ENCODE data around the gene ZNF845. TPM values are rescaled to one million over a fixed set of nuclear protein-coding genes. Genes with fewer than 3 reads are reported as not detected.
"Not testable (repeated sequence)": the region's sequence is repeated elsewhere in the genome, so short reads cannot be mapped to it uniquely, and the experiment has no call there.

Gene ZNF845
- total and polyA plus RNA-seq, 9 donors = 3.3 to 9.6 (median 5.8) TPM

DNA sequence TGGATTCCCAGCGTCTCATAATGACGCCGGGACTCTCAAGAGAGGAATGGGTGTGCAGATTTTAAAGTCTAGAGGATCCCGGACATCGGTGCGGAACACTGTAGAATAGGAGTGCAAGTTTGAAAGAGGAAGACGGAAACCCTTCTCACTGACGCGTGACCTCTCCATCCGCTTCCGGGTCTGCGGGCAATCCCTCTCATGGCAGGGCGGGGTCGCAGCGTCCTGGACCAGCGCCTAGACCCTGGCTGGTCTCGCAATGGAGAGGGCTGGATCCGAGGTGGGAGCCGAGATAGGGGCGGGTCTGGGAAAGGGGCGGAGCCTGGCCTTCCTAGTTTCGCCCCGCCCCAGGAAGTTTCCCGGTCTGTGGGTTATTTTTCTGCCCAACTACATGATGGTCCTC lies 4.6 kb upstream of the ZNF845 start:
- DNase-seq = peak; percentile 69
- Histone ChIP-seq H3K4me1 (ENCODE audit: control insufficient read depth, insufficient read depth, low read length) (peaks cover 2% of the 10 kb centered on the region), H3K27ac (ENCODE audit: low read length) (no peak overlapping the region), H3K9me3 (replicated peaks; ENCODE audit: control insufficient read depth, low read depth, low read length) (peaks cover 2% of the 10 kb centered on the region), H3K4me3 (ENCODE audit: low read length) (no peak overlapping the region), H3K36me3 (ENCODE audit: control insufficient read depth, insufficient read depth, low read length) (no peaks in the 10 kb centered on the region), H3K27me3 (ENCODE audit: control insufficient read depth, insufficient read depth, low read length) (peaks cover 4% of the 10 kb centered on the region)
- 22% methylated on average over 20 of the region's 24 CpGs for WGBS (ENCODE audit: insufficient coverage)

DNA sequence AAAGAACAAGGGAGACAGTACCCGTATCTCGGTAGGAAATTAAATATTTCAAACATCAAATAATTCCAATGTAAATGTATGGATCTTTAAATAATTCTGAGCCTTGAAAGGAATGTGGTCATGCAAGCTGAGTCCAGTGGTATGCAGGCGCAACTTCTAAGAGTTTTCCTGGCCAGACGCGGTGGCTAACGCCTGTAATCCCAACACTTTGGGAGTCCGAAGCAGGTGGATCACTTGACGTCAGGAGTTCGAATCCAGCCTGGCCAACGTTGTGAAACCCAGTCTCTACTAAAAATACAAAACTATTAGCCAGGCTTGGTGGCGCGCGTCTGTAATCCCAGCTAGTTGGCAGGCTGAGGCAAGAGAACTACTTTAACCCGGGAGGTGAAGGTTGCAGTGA lies 1.1 kb upstream of the ZNF845 start:
- H3K27me3 ChIP-seq (ENCODE audit: control insufficient read depth, insufficient read depth, low read length) = no peaks in the 10 kb centered on the region
- peak; percentile 4 for DNase-seq
- 88% methylated on average over 6 of the region's 14 CpGs for WGBS (ENCODE audit: insufficient coverage)
- H3K36me3 ChIP-seq (ENCODE audit: control insufficient read depth, insufficient read depth, low read length) = no peaks in the 10 kb centered on the region
- no peak overlapping the region for H3K4me3 ChIP-seq (ENCODE audit: low read length)
- no peak overlapping the region for H3K27ac ChIP-seq (ENCODE audit: low read length)
- peaks cover 2% of the 10 kb centered on the region for H3K4me1 ChIP-seq (ENCODE audit: control insufficient read depth, insufficient read depth, low read length)
- H3K9me3 ChIP-seq (replicated peaks; ENCODE audit: control insufficient read depth, low read depth, low read length) = peaks cover 2% of the 10 kb centered on the region

DNA sequence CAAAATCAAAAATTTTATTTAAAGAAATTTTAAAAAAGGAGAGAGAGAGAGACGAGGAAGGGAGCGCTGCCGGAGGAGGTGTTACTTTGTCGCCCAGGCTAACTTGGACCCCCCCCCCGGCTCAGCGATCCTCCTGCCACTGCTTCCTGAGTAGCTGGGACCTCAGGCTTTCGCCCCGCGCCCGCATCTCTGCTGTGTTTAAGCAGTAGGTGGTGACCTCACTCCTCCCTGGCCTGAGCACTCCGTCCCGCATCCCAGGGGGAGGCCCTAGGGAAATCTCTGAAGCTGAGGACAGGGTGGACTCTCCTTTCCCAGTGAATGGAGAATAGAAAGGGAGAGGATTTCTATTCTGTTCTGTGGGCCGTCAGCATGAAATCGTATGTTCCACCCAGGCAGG lies 485 bp upstream of the ZNF845 start:
- Histone ChIP-seq H3K9me3 (replicated peaks; ENCODE audit: control insufficient read depth, low read depth, low read length) (peaks cover 2% of the 10 kb centered on the region), H3K36me3 (ENCODE audit: control insufficient read depth, insufficient read depth, low read length) (peaks cover 3% of the 10 kb centered on the region), H3K27ac (ENCODE audit: low read length) (peak overlapping the region; percentile 87), H3K4me3 (ENCODE audit: low read length) (peak overlapping the region; percentile 89), H3K27me3 (ENCODE audit: control insufficient read depth, insufficient read depth, low read length) (no peaks in the 10 kb centered on the region), H3K4me1 (ENCODE audit: control insufficient read depth, insufficient read depth, low read length) (peaks cover 2% of the 10 kb centered on the region)
- no peak for DNase-seq
- 0% methylated on average over 2 of the region's 14 CpGs for WGBS (ENCODE audit: insufficient coverage)

DNA sequence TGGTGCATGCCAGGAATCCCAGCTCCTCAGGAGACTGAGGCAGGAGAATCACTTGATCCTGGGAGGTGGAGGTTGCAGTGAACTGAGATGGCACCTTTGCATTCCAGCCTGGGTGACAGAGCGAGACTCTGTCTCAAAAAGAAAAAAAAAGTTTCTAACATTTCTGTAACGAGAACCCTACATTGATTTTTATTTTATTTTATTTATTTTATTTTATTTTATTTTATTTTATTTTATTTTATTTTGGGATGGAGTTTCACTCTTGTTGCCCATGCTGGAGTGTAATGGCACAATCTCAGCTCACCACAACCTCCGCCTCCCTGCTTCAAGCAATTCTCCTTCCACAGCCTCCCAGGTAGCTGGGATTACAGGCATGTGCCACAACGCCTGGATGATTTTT lies 10.9 kb downstream of the ZNF845 start:
- Histone ChIP-seq H3K36me3 (ENCODE audit: control insufficient read depth, insufficient read depth, low read length) (peaks cover 58% of the 10 kb centered on the region), H3K9me3 (replicated peaks; ENCODE audit: control insufficient read depth, low read depth, low read length) (peaks cover 12% of the 10 kb centered on the region)
- not testable (repeated sequence) for H3K4me3 ChIP-seq (ENCODE audit: low read length); DNase-seq; H3K27me3 ChIP-seq (ENCODE audit: control insufficient read depth, insufficient read depth, low read length); H3K4me1 ChIP-seq (ENCODE audit: control insufficient read depth, insufficient read depth, low read length); H3K27ac ChIP-seq (ENCODE audit: low read length)
- no CpG with 5 or more reads among the region's 4 CpGs for WGBS (ENCODE audit: insufficient coverage)

DNA sequence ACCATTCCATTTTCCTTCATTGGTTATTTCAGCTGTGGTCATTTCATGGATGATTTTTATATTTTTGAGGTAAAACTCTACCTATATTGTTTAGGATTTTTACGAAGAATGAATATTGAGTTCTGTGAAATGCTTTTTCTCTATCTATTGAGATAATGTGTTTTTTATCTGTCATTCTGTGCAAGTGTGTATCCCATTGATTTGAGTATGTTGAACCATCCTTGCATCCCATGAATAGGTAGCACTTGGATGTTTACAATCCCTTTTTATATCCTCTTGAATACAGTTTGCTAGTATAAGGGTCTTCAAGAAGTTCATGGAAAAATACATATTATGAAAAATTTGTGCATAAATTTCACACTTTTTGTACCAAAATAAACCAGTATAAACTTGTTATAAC lies 22.2 kb downstream of the ZNF845 start:
- Histone ChIP-seq H3K4me1 (ENCODE audit: control insufficient read depth, insufficient read depth, low read length) (no peaks in the 10 kb centered on the region), H3K27me3 (ENCODE audit: control insufficient read depth, insufficient read depth, low read length) (no peaks in the 10 kb centered on the region), H3K4me3 (ENCODE audit: low read length) (no peak overlapping the region), H3K27ac (ENCODE audit: low read length) (no peak overlapping the region), H3K9me3 (replicated peaks; ENCODE audit: control insufficient read depth, low read depth, low read length) (peaks cover 53% of the 10 kb centered on the region), H3K36me3 (ENCODE audit: control insufficient read depth, insufficient read depth, low read length) (peaks cover 14% of the 10 kb centered on the region)
- no CpG with 5 or more reads among the region's 1 CpG for whole genome bisulfite sequencing (ENCODE audit: insufficient coverage)
- no peak for DNase-seq

GRCh38 chr19:53357821-53358581 lies 24.5 kb downstream of the ZNF845 start:
- Histone ChIP-seq H3K27ac (ENCODE audit: low read length) (no peak overlapping the region), H3K27me3 (ENCODE audit: control insufficient read depth, insufficient read depth, low read length) (no peaks in the 10 kb centered on the region), H3K4me1 (ENCODE audit: control insufficient read depth, insufficient read depth, low read length) (no peaks in the 10 kb centered on the region), H3K36me3 (ENCODE audit: control insufficient read depth, insufficient read depth, low read length) (no peaks in the 10 kb centered on the region), H3K4me3 (ENCODE audit: low read length) (no peak overlapping the region), H3K9me3 (replicated peaks; ENCODE audit: control insufficient read depth, low read depth, low read length) (peaks cover 34% of the 10 kb centered on the region)
- 69% methylated on average over 27 of the region's 35 CpGs for WGBS (ENCODE audit: insufficient coverage)
- DNase-seq = no peak

- not testable (repeated sequence) for H3K27ac ChIP-seq (ENCODE audit: low read length); H3K36me3 ChIP-seq (ENCODE audit: control insufficient read depth, insufficient read depth, low read length); H3K4me1 ChIP-seq (ENCODE audit: control insufficient read depth, insufficient read depth, low read length); H3K27me3 ChIP-seq (ENCODE audit: control insufficient read depth, insufficient read depth, low read length); H3K4me3 ChIP-seq (ENCODE audit: low read length); DNase-seq
- 100% methylated on average over 3 of the region's 10 CpGs for WGBS (ENCODE audit: insufficient coverage)
- H3K9me3 ChIP-seq (replicated peaks; ENCODE audit: control insufficient read depth, low read depth, low read length) = peaks cover 20% of the 10 kb centered on the region
These were observed 26.5 kb downstream of the ZNF845 start for GRCh38 chr19:53360056-53360455.

DNA sequence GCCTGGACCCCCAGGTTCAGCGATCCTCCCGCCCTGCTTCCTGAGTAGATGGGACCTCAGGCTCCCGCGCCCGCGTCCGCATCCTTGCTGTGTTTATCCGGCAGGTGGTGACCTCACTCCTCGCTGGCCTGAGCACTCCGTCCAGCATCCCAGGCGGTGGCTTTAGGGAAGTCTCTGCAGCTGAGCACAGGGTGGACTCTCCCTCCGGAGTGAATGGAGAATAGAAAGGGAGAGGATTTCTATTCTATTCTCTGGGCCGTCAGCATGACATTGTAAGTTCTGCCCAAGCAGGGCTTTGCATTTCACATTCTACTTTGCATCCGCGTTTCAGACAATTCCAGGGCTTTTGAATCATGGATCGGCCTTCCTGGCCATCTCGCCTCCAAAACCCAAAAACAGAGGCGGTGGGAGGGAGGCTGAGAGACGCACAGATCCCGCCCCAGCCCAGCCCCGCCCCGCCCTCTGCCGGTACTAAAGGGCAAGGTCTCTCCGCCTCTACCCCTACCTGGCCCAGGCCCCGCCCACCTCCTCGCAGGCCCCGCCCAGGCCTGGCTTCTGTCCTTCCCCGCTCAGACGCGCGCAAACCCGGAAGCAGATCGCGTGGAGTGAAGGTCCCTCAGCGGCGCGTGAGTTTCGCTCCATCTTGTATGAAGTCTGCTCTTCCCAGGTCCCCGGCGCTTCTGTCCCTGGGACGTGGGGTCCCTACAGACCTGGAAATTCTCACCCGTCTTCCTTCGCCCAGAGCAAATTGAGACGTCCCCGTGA lies 31.8 kb downstream of the ZNF845 start, which contains the start of gene ZNF525:
Gene ZNF525 (plus strand): TSS at position 572 of the 765 bp plus-strand sequence. CDS start 6,577 bp downstream, outside the sequence.
- H3K9me3 ChIP-seq (replicated peaks; ENCODE audit: control insufficient read depth, low read depth, low read length) = no peaks in the 10 kb centered on the region
- H3K27me3 ChIP-seq (ENCODE audit: control insufficient read depth, insufficient read depth, low read length) = no peaks in the 10 kb centered on the region
- peaks cover 4% of the 10 kb centered on the region for H3K4me1 ChIP-seq (ENCODE audit: control insufficient read depth, insufficient read depth, low read length)
- WGBS (ENCODE audit: insufficient coverage) = under 1% methylated on average over 40 of the region's 45 CpGs
- DNase-seq = peak; percentile 90
- H3K36me3 ChIP-seq (ENCODE audit: control insufficient read depth, insufficient read depth, low read length) = no peaks in the 10 kb centered on the region
- peak within 1 kb of the TSS; percentile 66 for H3K4me3 ChIP-seq (ENCODE audit: low read length)
- peak within 1 kb of the TSS; percentile 60 for H3K27ac ChIP-seq (ENCODE audit: low read length)

GRCh38 chr19:53365899-53366493 lies 32.4 kb downstream of the ZNF845 start:
- no peak for DNase-seq
- Histone ChIP-seq H3K4me3 (ENCODE audit: low read length) (peak overlapping the region; percentile 66), H3K9me3 (replicated peaks; ENCODE audit: control insufficient read depth, low read depth, low read length) (no peaks in the 10 kb centered on the region), H3K36me3 (ENCODE audit: control insufficient read depth, insufficient read depth, low read length) (no peaks in the 10 kb centered on the region), H3K27ac (ENCODE audit: low read length) (peak overlapping the region; percentile 14), H3K4me1 (ENCODE audit: control insufficient read depth, insufficient read depth, low read length) (peaks cover 4% of the 10 kb centered on the region), H3K27me3 (ENCODE audit: control insufficient read depth, insufficient read depth, low read length) (no peaks in the 10 kb centered on the region)
- WGBS (ENCODE audit: insufficient coverage) = 0% methylated on average over 25 of the region's 32 CpGs

- H3K27ac ChIP-seq (ENCODE audit: low read length) = no peak overlapping the region
- 73% methylated on average over 2 of the region's 4 CpGs for WGBS (ENCODE audit: insufficient coverage)
- H3K36me3 ChIP-seq (ENCODE audit: control insufficient read depth, insufficient read depth, low read length) = peaks cover 6% of the 10 kb centered on the region
- H3K9me3 ChIP-seq (replicated peaks; ENCODE audit: control insufficient read depth, low read depth, low read length) = no peaks in the 10 kb centered on the region
- H3K4me1 ChIP-seq (ENCODE audit: control insufficient read depth, insufficient read depth, low read length) = no peaks in the 10 kb centered on the region
- H3K4me3 ChIP-seq (ENCODE audit: low read length) = no peak overlapping the region
- no peak for DNase-seq
- H3K27me3 ChIP-seq (ENCODE audit: control insufficient read depth, insufficient read depth, low read length) = no peaks in the 10 kb centered on the region
These were observed 38.6 kb downstream of the ZNF845 start for GRCh38 chr19:53372196-53372595.
